ENCODE results near the gene SLC44A4. TPM values are rescaled to one million over a fixed set of nuclear protein-coding genes. Genes with fewer than 3 reads are reported as not detected.
A peak's percentile ranks its signal among the peaks of the same experiment; 100 is the strongest.

SLC44A4 gene
- total and polyA plus RNA-seq, 2 donors: 3.3 to 4.2 TPM

DNA sequence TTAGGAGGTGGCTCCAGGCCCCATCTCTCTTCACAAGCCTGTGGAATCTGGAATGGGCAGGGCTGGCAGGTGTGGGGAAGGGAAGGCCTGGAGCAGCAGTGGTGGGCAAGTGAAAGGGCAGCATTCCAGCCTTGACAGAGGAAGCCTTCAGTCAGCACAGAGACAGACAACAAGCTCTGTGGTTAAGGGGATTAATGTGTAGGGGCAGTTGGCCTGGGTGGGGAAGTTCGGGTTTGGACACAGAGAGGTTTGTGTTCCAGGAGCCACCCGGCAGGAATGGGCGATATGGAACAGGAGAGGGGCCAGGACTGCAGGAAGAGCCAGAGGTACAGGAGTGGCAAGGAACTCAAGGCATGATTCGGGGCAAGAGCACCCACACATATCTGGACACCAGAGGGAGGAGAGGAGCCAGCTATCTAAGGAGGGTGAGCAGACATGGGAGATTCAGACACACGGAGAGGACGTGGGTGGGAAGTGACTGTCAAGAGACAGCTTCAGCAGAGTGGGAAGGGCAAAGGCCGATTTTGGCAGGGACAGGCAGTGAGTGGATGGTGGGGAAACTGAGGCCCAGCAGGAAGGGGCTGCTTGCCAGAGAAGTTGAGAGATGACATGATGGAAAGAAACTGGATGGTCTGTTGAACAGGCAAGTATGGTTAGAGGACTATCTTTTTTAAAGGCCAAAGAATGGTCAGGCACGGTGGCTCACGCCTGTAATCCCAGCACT lies 2.5 kb upstream of the SLC44A4 start:
- H3K36me3 ChIP-seq (ENCODE audit: insufficient read depth): peaks cover 6% of the 10 kb centered on the region
- WGBS: 83% methylated on average over 9 of the region's 9 CpGs
- DNase-seq (ENCODE audit: extremely low spot score): no peak

DNA sequence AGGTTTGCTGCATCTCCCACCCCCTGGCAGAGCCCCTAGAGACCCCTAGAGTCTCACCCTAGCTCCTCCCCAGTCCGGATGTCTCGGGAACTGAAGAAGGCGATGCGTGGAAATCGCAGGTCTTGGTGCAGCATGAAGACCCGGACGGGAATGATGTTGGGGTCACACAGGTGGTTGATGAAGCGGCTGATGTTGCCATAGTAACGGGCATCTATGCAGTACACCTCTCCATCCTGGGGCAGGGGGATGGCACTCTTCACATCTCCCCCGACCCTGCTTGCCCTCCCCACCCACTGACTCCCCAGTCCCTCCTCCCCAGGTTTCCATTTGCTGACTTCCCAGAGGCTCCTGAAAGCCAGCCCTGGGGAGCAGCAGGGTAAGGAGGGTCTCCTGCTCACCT lies 1.8 kb upstream of the SLC44A4 start:
- DNase-seq (ENCODE audit: extremely low spot score): no peak
- H3K4me1 ChIP-seq (ENCODE audit: insufficient read depth): no peaks in the 10 kb centered on the region
- no peak overlapping the region for H3K27ac ChIP-seq (ENCODE audit: low read depth)
- no peak overlapping the region for H3K4me3 ChIP-seq (ENCODE audit: low read depth, low read length)
- peaks cover 6% of the 10 kb centered on the region for H3K36me3 ChIP-seq (ENCODE audit: insufficient read depth)
- WGBS: 86% methylated on average over 10 of the region's 10 CpGs

More for the DNA sequence above, 2.5 kb upstream of the SLC44A4 start:
- no peak overlapping the region for H3K27ac ChIP-seq (ENCODE audit: low read depth)
- no peaks in the 10 kb centered on the region for H3K4me1 ChIP-seq (ENCODE audit: insufficient read depth)
- no peak overlapping the region for H3K4me3 ChIP-seq (ENCODE audit: low read depth, low read length)

DNA sequence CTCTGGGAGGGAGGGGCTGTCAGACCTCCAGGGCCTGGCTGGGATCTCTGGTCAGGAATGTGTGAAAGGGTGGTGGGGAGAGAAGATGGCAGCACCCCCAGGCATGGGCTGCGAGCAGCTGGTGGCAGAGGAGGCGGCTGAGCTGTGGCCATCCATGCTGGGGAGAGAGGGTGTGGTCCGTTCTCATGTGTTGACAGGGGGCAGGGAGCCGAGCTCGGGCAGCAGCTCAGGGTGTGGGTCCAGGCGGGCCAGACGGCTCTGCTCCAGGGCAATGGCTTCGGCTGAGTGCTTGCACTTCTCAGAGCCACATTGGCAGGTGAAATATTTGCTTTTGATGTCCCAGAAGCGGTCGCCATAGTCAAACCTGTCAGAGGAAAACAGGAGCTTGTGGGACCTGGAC lies 1.1 kb upstream of the SLC44A4 start:
- WGBS: 67% methylated on average over 10 of the region's 10 CpGs
- no peak overlapping the region for H3K27ac ChIP-seq (ENCODE audit: low read depth)
- no peaks in the 10 kb centered on the region for H3K4me1 ChIP-seq (ENCODE audit: insufficient read depth)
- peaks cover 6% of the 10 kb centered on the region for H3K36me3 ChIP-seq (ENCODE audit: insufficient read depth)
- no peak overlapping the region for H3K4me3 ChIP-seq (ENCODE audit: low read depth, low read length)
- no peak for DNase-seq (ENCODE audit: extremely low spot score)

DNA sequence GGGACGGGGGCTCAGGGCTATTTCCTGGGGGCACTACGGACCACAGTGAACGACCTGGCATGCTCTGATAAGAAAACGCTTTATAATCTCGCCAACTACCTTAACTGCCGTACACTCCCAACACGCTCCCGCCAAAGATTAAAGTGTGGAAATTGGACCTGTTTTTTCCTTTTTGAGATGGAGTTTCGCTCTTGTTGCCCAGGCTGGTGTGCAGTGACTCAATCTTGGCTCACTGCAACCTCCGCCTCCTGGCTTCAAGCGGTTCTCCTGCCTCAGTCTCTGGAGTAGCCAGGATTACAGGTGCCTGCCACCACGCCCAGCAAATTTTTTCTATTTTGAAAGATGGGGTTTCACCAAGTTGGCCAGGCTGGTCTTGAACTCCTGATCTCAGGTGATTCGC lies 346 bp upstream of the SLC44A4 start:
- DNase-seq (ENCODE audit: extremely low spot score): no peak
- Histone ChIP-seq H3K4me1 (ENCODE audit: insufficient read depth) (no peaks in the 10 kb centered on the region), H3K4me3 (ENCODE audit: low read depth, low read length) (no peak overlapping the region), H3K27ac (ENCODE audit: low read depth) (no peak overlapping the region), H3K36me3 (ENCODE audit: insufficient read depth) (peaks cover 6% of the 10 kb centered on the region)
- WGBS: 68% methylated on average over 13 of the region's 13 CpGs

DNA sequence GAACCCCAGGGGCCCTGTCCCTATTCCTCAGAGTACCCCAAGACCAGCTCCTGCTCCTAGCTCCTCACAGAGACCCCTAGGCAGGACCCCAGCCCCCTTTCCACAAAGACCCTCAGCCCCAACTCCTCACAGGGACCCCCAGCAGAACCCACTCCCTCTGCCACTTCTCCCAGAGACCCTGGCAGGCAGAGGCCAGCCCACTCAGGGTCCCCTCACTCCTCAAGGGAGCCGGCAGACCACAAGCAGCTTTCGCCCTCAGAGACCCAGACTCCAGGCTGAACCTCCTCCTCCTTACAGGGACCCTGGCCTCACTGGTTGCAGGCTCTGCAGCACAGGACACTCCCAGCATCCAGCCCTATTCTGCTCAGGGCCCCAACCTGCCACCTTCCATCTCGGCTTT lies 575 bp downstream of the SLC44A4 start:
- DNase-seq (ENCODE audit: extremely low spot score): no peak
- WGBS: 72% methylated on average over 3 of the region's 3 CpGs
- peak overlapping the region; percentile 44 for H3K27ac ChIP-seq (ENCODE audit: low read depth)

DNA sequence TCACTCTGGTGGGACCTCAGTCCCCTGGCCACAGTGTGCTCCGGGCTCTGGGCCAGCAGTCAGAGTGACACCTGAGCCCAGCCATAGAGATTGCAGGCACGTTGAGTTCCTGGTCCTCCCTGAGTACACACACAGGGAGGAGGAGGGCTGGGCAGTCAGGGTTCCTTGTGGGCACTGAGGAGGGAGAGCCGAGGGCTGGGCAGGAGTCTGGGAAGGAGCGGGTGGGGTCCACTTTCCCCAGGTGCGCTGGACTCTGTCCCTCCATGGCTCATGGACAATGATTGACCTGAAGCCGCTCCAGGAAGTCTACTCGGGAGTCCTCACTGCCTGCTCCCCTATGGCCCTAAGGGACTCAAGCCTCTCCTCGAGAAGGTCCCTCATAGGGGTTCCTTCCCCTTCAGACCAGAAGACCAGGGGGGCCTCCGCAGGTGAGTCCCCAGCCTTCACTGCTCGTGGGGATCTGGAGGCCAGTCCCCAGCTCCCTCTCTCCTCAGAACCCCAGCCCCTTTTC lies 1.1 kb downstream of the SLC44A4 start:
- no peaks in the 10 kb centered on the region for H3K4me1 ChIP-seq (ENCODE audit: insufficient read depth)
- whole genome bisulfite sequencing: 70% methylated on average over 10 of the region's 10 CpGs
- DNase-seq (ENCODE audit: extremely low spot score): no peak
- peaks cover 5% of the 10 kb centered on the region for H3K36me3 ChIP-seq (ENCODE audit: insufficient read depth)
- H3K27ac ChIP-seq (ENCODE audit: low read depth): no peak overlapping the region
- no peak overlapping the region for H3K4me3 ChIP-seq (ENCODE audit: low read depth, low read length)

More for the DNA sequence above, 575 bp downstream of the SLC44A4 start:
- H3K4me1 ChIP-seq (ENCODE audit: insufficient read depth): no peaks in the 10 kb centered on the region
- H3K36me3 ChIP-seq (ENCODE audit: insufficient read depth): peaks cover 6% of the 10 kb centered on the region
- no peak overlapping the region for H3K4me3 ChIP-seq (ENCODE audit: low read depth, low read length)

DNA sequence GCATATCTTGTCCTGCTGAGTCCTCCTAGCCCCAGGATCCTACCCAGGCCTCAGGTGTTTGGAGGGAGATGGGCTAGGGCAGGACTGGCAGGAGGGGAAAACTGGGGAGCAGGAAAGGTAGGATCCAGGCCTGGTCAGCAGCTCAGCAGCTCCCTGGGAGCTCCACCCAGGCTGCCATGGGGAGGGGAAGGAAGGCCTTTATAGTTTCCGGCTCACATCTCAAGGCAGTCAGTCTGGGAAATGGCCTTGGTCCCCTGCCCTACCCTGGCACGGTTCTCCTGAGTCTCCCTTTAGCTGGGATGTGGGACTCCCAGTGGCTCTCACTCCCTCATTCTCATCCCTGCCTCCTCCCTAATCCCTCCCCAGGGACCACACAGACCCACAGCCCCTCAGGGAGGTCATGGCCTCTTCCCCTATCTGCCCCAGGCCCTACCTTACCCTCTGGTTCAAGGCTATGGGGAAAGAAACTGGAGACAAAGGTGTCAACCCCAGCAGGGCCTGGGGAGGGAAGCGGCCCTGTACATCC lies 1.6 kb downstream of the SLC44A4 start:
- Histone ChIP-seq H3K4me3 (ENCODE audit: low read depth, low read length) (no peak overlapping the region), H3K27ac (ENCODE audit: low read depth) (peak overlapping the region; percentile 64), H3K4me1 (ENCODE audit: insufficient read depth) (no peaks in the 10 kb centered on the region), H3K36me3 (ENCODE audit: insufficient read depth) (peaks cover 2% of the 10 kb centered on the region)
- 66% methylated on average over 3 of the region's 3 CpGs for WGBS
- DNase-seq (ENCODE audit: extremely low spot score): no peak

DNA sequence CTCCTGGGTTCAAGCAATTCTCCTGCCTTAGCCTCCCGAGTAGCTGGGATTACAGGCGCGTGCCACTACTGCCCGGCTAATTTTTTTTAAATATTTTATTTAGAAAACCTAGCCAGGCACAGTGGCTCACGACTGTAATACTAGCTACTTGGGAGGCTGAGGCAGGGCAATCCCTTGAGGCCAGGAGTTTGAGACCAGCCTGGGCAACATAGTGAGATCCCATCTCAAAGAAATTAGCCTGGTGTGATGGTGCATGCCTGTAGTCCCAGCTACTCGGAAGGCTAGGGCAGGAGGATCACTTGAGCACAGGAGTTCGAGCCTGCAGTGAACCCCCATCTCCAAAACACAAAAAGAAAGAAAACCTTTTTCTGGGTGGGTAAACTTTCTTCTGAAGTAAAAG lies 2.4 kb downstream of the SLC44A4 start:
- no peaks in the 10 kb centered on the region for H3K4me1 ChIP-seq (ENCODE audit: insufficient read depth)
- no peak overlapping the region for H3K27ac ChIP-seq (ENCODE audit: low read depth)
- H3K4me3 ChIP-seq (ENCODE audit: low read depth, low read length): no peak overlapping the region
- H3K36me3 ChIP-seq (ENCODE audit: insufficient read depth): peaks cover 2% of the 10 kb centered on the region
- no peak for DNase-seq (ENCODE audit: extremely low spot score)
- WGBS: 90% methylated on average over 7 of the region's 7 CpGs

DNA sequence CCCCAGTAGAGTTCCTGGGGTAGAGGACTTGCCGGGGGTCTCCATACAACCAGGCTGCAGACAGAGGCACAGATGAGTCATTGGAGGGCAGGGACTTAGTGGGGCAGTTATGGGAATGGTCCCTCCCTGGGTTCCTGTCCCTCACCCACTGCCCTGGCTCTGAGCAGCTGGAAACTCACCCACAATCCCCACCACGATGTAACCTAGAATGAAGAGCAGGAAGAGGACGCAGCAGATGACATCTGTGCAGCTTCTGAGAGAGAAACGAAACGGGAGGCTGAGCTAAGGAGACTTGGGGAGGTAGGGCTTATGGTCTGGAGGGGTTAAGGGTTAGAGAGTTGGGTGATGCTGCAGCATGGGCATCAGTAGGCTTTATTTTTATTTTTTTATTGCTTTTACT lies 2.9 kb downstream of the SLC44A4 start:
- no peak overlapping the region for H3K4me3 ChIP-seq (ENCODE audit: low read depth, low read length)
- WGBS: 69% methylated on average over 5 of the region's 5 CpGs
- H3K27ac ChIP-seq (ENCODE audit: low read depth): no peak overlapping the region
- no peak for DNase-seq (ENCODE audit: extremely low spot score)
- no peaks in the 10 kb centered on the region for H3K4me1 ChIP-seq (ENCODE audit: insufficient read depth)
- H3K36me3 ChIP-seq (ENCODE audit: insufficient read depth): peaks cover 2% of the 10 kb centered on the region

DNA sequence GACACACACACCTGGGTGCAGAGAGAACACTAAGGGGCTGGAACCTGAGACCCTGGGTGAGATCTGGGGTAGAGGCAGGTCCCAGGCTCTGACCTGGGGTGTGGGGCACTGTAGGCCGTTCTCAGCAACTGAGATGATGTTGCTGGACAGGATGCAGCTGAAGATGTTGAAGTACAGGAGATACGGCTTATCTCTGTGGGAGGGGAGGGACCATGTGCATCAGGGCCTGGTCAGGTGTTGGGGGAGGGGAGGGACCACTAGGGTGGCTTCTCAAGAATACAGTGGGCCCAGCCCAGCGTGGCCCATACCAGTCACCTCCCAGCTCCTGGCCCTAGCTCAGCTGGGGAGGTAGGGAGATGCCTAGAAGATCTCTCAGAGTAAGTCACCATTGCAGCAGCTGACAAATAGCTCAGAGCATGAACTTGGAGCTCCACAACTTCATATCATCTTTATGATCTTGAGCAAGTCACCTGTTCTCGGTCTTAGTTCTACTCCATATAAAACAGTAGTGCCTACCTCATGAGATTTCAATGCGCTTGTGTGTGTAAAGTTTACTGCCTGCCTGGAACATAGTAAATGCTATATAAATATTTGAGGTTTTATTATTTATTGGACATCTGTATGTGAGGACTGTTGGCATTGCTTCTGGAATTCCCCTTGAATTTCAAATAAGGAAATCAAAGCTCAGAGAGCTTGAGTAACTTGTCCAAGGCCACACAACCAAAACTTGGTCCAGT lies 3.8 kb downstream of the SLC44A4 start:
- Histone ChIP-seq H3K4me3 (ENCODE audit: low read depth, low read length) (no peak overlapping the region), H3K27ac (ENCODE audit: low read depth) (no peak overlapping the region), H3K36me3 (ENCODE audit: insufficient read depth) (no peaks in the 10 kb centered on the region), H3K4me1 (ENCODE audit: insufficient read depth) (no peaks in the 10 kb centered on the region)
- DNase-seq (ENCODE audit: extremely low spot score): no peak
- WGBS: 54% methylated on average over 5 of the region's 5 CpGs

DNA sequence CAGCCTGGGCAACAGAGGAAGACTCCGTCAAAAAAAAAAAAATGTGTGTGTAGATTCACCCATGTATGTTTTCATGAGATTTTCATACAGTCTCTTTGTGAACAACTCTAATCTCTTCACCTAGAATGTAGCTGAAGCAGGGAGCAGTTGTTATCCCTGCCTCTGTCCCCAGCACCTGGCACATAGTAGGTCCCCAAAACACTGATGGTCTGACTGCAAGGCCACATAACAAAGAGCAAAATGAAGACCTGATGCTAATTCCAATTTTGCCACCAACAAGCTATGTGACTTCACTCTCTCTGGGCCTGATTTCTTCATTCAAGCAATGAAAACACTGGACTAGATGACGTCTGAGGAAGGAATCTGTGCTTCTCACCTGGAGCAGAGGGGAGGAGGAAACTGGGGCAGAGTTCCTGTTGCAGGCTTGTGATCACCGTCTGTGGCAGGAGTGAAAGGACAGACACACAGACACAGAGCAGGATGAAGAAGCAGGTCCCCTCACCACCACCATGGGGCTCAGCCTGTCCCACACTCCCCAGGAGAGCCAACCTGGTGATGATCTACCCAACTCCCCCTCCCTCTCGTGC lies 4.6 kb downstream of the SLC44A4 start:
- Histone ChIP-seq H3K4me3 (ENCODE audit: low read depth, low read length) (no peak overlapping the region), H3K36me3 (ENCODE audit: insufficient read depth) (no peaks in the 10 kb centered on the region), H3K4me1 (ENCODE audit: insufficient read depth) (no peaks in the 10 kb centered on the region), H3K27ac (ENCODE audit: low read depth) (peak overlapping the region; percentile 12)
- no peak for DNase-seq (ENCODE audit: extremely low spot score)
- WGBS: 63% methylated on average over 4 of the region's 4 CpGs

DNA sequence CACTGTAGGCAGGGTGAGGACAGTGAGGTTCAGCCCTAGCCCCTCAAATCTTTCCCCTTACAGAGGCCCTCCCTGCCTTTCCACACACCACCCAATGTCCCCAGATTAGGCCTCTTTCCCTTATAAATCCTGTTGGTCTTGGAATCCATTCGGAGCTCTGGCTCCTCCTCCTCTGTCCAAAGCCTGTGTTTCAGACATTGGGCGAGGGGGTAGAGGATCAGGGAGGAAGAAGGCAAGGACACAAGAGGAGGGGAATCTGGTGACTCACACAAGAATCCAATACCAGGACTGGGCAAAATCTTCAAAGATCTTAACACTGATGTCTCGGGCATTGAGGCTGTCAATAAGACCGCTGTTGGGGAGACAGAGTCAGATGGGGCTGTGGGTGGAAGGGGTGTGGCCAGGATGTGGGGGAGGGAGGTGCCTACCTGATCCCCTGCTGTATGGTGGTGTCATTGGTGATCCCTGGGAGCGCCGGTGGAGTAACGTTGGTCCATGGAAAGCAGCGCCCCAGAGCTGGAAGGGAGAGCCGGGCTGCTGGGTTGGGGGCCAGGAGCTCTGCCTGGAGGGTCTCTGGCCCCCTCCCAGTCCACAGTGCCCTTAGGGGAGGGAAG lies 7.6 kb downstream of the SLC44A4 start:
- 48% methylated on average over 9 of the region's 9 CpGs for WGBS
- Histone ChIP-seq H3K27ac (ENCODE audit: low read depth) (no peak overlapping the region), H3K4me1 (ENCODE audit: insufficient read depth) (no peaks in the 10 kb centered on the region), H3K4me3 (ENCODE audit: low read depth, low read length) (no peak overlapping the region), H3K36me3 (ENCODE audit: insufficient read depth) (no peaks in the 10 kb centered on the region)
- DNase-seq (ENCODE audit: extremely low spot score): no peak

DNA sequence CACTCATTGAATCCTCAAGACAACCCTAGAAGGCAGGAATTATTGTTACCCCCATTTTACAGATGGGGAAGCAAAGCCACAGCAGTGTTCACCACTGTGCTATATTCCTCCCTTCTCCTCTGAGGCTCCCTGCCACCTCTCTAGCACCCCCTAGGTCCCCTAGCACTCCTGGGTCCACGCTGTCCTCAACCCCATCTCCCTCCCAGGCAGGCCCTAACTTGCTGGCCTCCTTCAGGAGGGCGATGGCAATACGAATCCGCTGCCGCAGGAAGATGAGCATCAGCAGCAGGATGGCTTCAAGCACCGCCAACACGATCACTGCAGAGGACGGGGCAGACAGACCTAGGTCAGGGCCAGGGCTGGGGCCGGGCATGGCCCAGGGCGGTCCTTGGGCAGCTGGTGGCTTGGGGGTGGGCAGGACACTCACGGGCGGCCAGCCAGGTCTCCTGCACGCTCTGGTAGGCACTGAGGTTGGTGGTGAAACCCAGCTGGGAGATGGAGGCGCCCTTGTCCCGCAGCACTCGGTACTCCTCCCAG lies 8.3 kb downstream of the SLC44A4 start:
- no peak overlapping the region for H3K4me3 ChIP-seq (ENCODE audit: low read depth, low read length)
- DNase-seq (ENCODE audit: extremely low spot score): no peak
- no peak overlapping the region for H3K27ac ChIP-seq (ENCODE audit: low read depth)
- H3K4me1 ChIP-seq (ENCODE audit: insufficient read depth): no peaks in the 10 kb centered on the region
- no peaks in the 10 kb centered on the region for H3K36me3 ChIP-seq (ENCODE audit: insufficient read depth)
- 65% methylated on average over 16 of the region's 16 CpGs for WGBS

Measured in urinary bladder (tissue), 4 donors.